Ishikawa (cell line): Measurements from ENCODE around the gene BCL2A1.

ENCODE experiments used
- CEBPB ChIP-seq: IDR thresholded peaks from 2 replicates; pipeline ENCODE4 v1.6.1; 2012
- CREB1 ChIP-seq: IDR thresholded peaks from 2 replicates; pipeline ENCODE4 v1.6.1; 2012; ENCODE audit warnings: low read depth
- EGR1 ChIP-seq: IDR thresholded peaks from 2 replicates; pipeline ENCODE4 v1.6.1; 2012
- EP300 ChIP-seq: IDR thresholded peaks from 2 replicates; pipeline ENCODE4 v1.6.1; 2012; ENCODE audit warnings: borderline replicate concordance
- FOXM1 ChIP-seq: IDR thresholded peaks from 2 replicates; pipeline ENCODE4 v1.6.1; 2012; ENCODE audit warnings: low read depth, borderline replicate concordance
- NFIC ChIP-seq: IDR thresholded peaks from 2 replicates; pipeline ENCODE4 v1.6.1; 2012
- RAD21 ChIP-seq: IDR thresholded peaks from 2 replicates; pipeline ENCODE4 v1.6.1; 2012; ENCODE audit warnings: low read depth
- TAF1 ChIP-seq: IDR thresholded peaks from 2 replicates; pipeline ENCODE4 v1.6.1; 2012; ENCODE audit warnings: low read depth, mild to moderate bottlenecking
- TCF12 ChIP-seq: IDR thresholded peaks from 2 replicates; pipeline ENCODE4 v1.6.1; 2012; ENCODE audit warnings: low read depth
- TEAD4 ChIP-seq: IDR thresholded peaks from 2 replicates; pipeline ENCODE4 v1.6.1; 2012
- YY1 ChIP-seq: IDR thresholded peaks from 2 replicates; pipeline ENCODE4 v1.6.1; 2012; ENCODE audit warnings: low read depth
- ZBTB7A ChIP-seq: IDR thresholded peaks from 2 replicates; pipeline ENCODE4 v1.6.1; 2012; ENCODE audit warnings: low read depth
- TF ChIP-seq, protein P1 (sequence below): IDR thresholded peaks from 2 replicates; pipeline ENCODE4 v1.6.1; 2012
- TF ChIP-seq, protein P2 (sequence below): IDR thresholded peaks from 2 replicates; pipeline ENCODE4 v1.6.1; 2012
- TF ChIP-seq, protein P3 (sequence below): IDR thresholded peaks from 2 replicates; pipeline ENCODE4 v1.6.1; 2012; ENCODE audit warnings: low read depth, mild to moderate bottlenecking

BCL2A1 gene

DNA sequence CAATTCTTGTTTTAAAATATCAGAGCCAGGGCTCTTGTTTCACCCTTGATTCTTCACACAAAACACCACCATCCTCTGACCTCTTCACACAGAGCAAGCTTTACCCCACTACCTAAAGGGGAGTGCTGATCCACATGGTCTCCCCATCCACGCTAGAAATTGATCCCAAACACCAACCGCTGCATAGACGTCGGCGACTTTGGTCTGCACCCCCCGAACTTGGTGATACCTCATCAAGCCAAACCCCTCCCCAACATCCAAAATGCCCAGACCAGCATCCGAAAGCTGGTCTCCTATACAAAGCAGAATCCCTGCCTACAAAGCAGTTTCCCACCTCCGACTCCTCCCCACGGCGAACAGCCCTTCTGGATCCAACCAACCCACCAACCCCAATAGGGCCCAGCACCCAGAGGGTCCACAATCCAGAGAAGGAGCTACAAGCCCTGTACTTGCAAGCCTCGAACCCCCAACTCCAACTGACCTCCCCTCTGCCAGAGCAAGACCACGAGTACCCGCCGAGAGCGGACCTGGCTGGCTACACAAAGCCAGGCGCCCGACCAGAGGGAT is 48.4 kb downstream of the BCL2A1 start:
- TF ChIP-seq, protein P1, sequence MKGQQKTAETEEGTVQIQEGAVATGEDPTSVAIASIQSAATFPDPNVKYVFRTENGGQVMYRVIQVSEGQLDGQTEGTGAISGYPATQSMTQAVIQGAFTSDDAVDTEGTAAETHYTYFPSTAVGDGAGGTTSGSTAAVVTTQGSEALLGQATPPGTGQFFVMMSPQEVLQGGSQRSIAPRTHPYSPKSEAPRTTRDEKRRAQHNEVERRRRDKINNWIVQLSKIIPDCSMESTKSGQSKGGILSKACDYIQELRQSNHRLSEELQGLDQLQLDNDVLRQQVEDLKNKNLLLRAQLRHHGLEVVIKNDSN, result no peak
- TF ChIP-seq NFIC, result no peak
- TF ChIP-seq ZBTB7A, result no peak
- no peak for TF ChIP-seq YY1
- no peak for TF ChIP-seq EGR1
- TF ChIP-seq FOXM1, result no peak
- no peak for TF ChIP-seq TCF12
- TF ChIP-seq EP300, result no peak
- TF ChIP-seq CREB1, result no peak

DNA sequence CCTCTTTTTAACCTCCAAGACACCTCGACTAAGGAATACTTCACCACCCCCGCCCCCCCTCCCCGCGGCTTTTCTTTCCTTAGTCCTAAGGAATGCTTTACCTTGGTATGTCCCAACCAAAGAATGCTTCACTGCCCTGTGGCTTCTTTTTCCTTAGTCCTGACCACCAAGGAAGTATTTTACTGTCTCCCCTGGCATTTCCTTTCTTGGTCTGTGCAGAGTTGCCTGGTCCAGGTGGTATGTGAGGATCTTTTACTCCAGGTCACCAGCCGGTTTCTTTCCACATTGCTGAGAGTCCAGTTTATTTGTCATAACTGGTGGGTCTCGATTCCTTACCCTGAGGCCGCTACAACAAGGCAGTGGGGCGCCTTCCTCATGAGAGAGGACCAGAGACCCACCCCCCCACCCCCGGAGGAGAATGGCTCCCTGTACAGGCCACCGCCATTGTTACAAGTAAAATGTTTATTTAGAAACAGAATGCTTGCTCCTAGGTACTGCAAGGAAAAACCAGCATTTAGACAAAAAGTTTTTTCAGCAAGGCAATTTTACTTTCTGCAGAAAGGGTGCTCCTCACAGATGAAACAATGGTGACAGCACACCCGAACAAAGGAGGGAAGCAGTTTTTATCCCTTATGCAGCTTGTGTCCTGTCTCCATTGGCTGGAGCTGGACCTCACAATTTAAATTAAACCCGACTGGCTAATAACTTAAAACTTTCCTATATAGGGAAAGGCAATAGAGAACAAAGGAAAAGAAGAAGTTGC is 51.1 kb downstream of the BCL2A1 start:
- TF ChIP-seq, protein P2, sequence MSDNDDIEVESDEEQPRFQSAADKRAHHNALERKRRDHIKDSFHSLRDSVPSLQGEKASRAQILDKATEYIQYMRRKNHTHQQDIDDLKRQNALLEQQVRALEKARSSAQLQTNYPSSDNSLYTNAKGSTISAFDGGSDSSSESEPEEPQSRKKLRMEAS, result no peak
- TF ChIP-seq YY1, result no peak
- TF ChIP-seq, protein P3, sequence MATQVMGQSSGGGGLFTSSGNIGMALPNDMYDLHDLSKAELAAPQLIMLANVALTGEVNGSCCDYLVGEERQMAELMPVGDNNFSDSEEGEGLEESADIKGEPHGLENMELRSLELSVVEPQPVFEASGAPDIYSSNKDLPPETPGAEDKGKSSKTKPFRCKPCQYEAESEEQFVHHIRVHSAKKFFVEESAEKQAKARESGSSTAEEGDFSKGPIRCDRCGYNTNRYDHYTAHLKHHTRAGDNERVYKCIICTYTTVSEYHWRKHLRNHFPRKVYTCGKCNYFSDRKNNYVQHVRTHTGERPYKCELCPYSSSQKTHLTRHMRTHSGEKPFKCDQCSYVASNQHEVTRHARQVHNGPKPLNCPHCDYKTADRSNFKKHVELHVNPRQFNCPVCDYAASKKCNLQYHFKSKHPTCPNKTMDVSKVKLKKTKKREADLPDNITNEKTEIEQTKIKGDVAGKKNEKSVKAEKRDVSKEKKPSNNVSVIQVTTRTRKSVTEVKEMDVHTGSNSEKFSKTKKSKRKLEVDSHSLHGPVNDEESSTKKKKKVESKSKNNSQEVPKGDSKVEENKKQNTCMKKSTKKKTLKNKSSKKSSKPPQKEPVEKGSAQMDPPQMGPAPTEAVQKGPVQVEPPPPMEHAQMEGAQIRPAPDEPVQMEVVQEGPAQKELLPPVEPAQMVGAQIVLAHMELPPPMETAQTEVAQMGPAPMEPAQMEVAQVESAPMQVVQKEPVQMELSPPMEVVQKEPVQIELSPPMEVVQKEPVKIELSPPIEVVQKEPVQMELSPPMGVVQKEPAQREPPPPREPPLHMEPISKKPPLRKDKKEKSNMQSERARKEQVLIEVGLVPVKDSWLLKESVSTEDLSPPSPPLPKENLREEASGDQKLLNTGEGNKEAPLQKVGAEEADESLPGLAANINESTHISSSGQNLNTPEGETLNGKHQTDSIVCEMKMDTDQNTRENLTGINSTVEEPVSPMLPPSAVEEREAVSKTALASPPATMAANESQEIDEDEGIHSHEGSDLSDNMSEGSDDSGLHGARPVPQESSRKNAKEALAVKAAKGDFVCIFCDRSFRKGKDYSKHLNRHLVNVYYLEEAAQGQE, result no peak
- TF ChIP-seq, protein P1, result no peak
- no peak for TF ChIP-seq CREB1
- no peak for TF ChIP-seq TEAD4
- TF ChIP-seq EP300, result no peak
- TF ChIP-seq TCF12, result no peak

DNA sequence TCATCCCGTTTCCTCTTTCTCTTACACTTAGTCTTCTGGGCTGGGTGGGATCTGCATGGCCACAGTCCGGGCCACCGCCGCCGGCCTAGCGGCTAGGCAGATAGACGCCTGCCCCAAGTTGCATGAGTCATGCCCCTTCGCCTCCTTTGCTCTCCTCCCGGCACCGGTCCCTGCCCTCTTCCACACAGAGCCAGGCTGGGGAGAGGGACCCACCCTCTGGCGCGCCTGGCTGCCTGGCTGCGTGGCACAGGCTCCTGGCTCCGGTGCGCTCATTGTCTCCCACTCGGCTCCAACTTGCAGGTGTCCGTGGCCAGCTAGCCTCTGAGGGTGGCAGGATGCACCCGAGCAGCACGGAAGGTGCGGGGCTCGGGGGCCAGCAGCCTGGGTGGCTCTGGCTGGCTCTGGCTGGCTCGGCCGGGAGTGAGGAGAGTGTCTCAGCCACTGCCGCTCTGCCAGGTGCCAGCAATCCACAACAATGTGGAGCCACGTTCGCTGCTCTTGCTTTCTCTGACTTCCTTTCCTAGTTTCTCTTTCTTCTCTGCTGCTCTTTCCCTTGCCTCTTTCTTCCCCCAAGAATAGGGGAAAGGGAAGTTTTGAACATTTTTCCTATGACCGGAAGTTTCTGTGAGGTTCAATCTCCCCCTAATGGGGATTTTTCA is 51.8 kb downstream of the BCL2A1 start:
- TF ChIP-seq EP300, result no peak

DNA sequence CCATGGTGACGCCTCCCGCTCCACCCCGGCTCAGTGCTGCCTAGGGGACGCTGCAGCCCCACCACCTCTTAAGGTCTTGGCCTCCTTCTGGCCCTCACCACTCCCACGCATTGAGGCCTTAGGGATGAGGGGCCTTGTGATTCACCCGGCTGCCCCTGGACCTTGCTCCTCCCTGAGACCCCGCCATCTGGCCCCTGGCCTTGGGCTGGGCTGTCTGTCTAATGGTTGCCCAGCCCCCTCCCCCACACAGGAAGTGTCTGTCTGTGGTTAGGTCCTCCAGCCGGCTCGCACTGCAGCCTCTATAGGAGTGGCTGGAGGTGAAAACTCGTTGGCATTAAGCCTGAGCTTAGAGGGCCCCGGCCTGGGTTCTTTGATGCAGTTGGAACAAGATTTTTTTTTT is 52.7 kb downstream of the BCL2A1 start:
- TF ChIP-seq NFIC (no peak), EP300 (no peak), EGR1 (no peak), CEBPB (no peak), FOXM1 (no peak), RAD21 (no peak), TEAD4 (no peak), ZBTB7A (no peak), YY1 (no peak), TCF12 (no peak), TAF1 (no peak), CREB1 (no peak)
- TF ChIP-seq, protein P3, result no peak
- TF ChIP-seq, protein P1, result no peak
- TF ChIP-seq, protein P2, result no peak

DNA sequence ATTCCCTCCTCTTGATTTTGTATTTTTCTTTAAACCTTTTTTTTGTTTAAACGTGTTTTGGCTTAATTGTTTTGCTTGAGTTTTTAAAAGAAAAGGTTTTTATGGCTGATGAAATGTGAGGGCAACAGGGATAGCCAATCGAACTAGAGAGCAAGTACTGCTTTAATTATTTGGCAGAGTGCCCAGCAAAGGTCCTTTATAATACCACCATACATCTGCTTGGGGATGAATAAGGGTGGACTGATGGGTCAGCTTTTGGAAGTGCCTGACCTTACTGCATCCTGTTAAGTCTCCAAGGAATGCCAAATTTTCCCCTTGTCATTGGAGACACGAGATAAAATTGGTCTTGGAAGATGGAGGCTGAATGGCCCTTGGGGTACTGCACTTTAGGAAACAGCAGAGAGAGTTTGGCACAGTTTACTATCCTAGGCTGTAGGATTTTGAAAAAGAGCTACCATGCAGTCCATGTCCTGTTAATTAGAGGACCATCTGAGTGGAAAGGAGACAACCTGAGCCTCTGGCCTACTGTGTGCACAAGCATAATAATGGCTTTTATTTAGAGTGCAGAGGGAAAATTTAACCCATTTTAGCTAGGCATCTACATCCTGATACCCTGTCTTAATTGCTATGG is 54.4 kb downstream of the BCL2A1 start:
- TF ChIP-seq NFIC (peak; percentile 14; the same call in 1 of the 2 replicates), CEBPB (no peak)
